ENCODE results near the gene AKT1. TPM values are rescaled to one million over a fixed set of nuclear protein-coding genes. Genes with fewer than 3 reads are reported as not detected.
A peak's percentile ranks its signal among the peaks of the same experiment; 100 is the strongest.

The AKT1 gene
- total and polyA plus RNA-seq, 2 of the 4 experiments (the other 2 are of a cell fraction) = 193 to 221 TPM

- peak overlapping the region; percentile 38 for H3K9ac ChIP-seq (ENCODE audit: low read depth, low read length)
- CTCF ChIA-PET = no interaction called here
Measured at GRCh38 chr14:104793703-104793959, 1.9 kb downstream of the AKT1 start.

More at GRCh38 chr14:104793703-104793959, 1.9 kb downstream of the AKT1 start:
- Histone ChIP-seq H2AFZ (replicated peaks; ENCODE audit: low read length, poor library complexity) (no peak overlapping the region), H3K79me1 (ENCODE audit: low read depth in 1 of 2, low read length in 2 of 2) (peaks cover 3 to 61% of the 10 kb centered on the region in 2 experiments; a peak in 3 of 4 replicates), H3K23ac (ENCODE audit: low read depth, low read length) (peak overlapping the region; percentile 18; the same call in 1 of the 2 replicates), H2BK20ac (ENCODE audit: low read depth, low read length) (no peak overlapping the region), H3K9me3 (ENCODE audit: control insufficient read depth, insufficient read depth, low read length) (no peaks in the 10 kb centered on the region), H2BK120ac (ENCODE audit: low read depth, low read length) (no peak overlapping the region), H4K20me1 (ENCODE audit: insufficient read depth, low read length) (peaks cover 63% of the 10 kb centered on the region), H2AK5ac (ENCODE audit: low read depth, low read length) (no peak overlapping the region), H4K5ac (ENCODE audit: low read depth, low read length) (no peak overlapping the region), H3K27ac (ENCODE audit: insufficient read depth, low read length) (no peak overlapping the region), H2BK15ac (ENCODE audit: low read depth, low read length) (no peak overlapping the region), H3K4ac (ENCODE audit: low read depth, low read length) (peak overlapping the region; percentile 61; the same call in 1 of the 2 replicates), H4K8ac (ENCODE audit: low read depth in 2 of 2, low read length in 2 of 2) (peak overlapping the region in 1 of 2 experiments; percentile 17; a peak in 1 of 4 replicates), H3K14ac (replicated peaks; ENCODE audit: low read depth, low read length) (peak overlapping the region; percentile 56; the same call in 1 of the 2 replicates), H3K27me3 (ENCODE audit: control insufficient read depth, insufficient read depth, low read length) (no peaks in the 10 kb centered on the region), H3K4me2 (ENCODE audit: low read depth, low read length) (peak overlapping the region; percentile 73; the same call in 1 of the 2 replicates), H2BK5ac (ENCODE audit: low read depth, low read length, poor library complexity, severe bottlenecking) (no peak overlapping the region), H3K18ac (ENCODE audit: low read depth, low read length) (no peak overlapping the region), H3K56ac (ENCODE audit: extremely low read depth, insufficient read depth, low read length) (no peak overlapping the region), H3K9me1 (ENCODE audit: insufficient read depth, low read length) (peaks cover 10% of the 10 kb centered on the region), H3K4me1 (ENCODE audit: control insufficient read depth, insufficient read depth, low read length) (peaks cover 21% of the 10 kb centered on the region), H3K36me3 (ENCODE audit: control insufficient read depth, insufficient read depth, low read length) (peaks cover 33% of the 10 kb centered on the region), H3K4me3 (ENCODE audit: insufficient read depth, low read depth, low read length) (no peak overlapping the region; the same call in 1 of the 2 replicates), H4K91ac (ENCODE audit: insufficient read depth, low read depth, low read length) (no peak overlapping the region), H2AK9ac (replicated peaks; ENCODE audit: low read depth, low read length, poor library complexity) (no peak overlapping the region)
- TF ChIP-seq CEBPB (IDR thresholded peaks at IDR 0.05; ENCODE audit: low read depth, low read length) = no peak
- TF ChIP-seq BHLHE40 (IDR thresholded peaks at IDR 0.05; ENCODE audit: low read depth, low read length) = no peak
- no peak for TF ChIP-seq MXI1 (IDR thresholded peaks at IDR 0.05; ENCODE audit: borderline replicate concordance, low read depth, low read length)
- no peak for TF ChIP-seq RAD21 (IDR thresholded peaks at IDR 0.05; ENCODE audit: low read length)
- TF ChIP-seq, protein P1, sequence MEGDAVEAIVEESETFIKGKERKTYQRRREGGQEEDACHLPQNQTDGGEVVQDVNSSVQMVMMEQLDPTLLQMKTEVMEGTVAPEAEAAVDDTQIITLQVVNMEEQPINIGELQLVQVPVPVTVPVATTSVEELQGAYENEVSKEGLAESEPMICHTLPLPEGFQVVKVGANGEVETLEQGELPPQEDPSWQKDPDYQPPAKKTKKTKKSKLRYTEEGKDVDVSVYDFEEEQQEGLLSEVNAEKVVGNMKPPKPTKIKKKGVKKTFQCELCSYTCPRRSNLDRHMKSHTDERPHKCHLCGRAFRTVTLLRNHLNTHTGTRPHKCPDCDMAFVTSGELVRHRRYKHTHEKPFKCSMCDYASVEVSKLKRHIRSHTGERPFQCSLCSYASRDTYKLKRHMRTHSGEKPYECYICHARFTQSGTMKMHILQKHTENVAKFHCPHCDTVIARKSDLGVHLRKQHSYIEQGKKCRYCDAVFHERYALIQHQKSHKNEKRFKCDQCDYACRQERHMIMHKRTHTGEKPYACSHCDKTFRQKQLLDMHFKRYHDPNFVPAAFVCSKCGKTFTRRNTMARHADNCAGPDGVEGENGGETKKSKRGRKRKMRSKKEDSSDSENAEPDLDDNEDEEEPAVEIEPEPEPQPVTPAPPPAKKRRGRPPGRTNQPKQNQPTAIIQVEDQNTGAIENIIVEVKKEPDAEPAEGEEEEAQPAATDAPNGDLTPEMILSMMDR (conservative IDR thresholded peaks at IDR 0.05; ENCODE audit: low read depth, low read length) = no peak
- no peak for TF ChIP-seq CHD1 (IDR thresholded peaks at IDR 0.05; ENCODE audit: low read depth, low read length)
- TF ChIP-seq RCOR1 (IDR thresholded peaks at IDR 0.05; ENCODE audit: insufficient replicate concordance, low read length) = no peak
- TF ChIP-seq, protein P2, sequence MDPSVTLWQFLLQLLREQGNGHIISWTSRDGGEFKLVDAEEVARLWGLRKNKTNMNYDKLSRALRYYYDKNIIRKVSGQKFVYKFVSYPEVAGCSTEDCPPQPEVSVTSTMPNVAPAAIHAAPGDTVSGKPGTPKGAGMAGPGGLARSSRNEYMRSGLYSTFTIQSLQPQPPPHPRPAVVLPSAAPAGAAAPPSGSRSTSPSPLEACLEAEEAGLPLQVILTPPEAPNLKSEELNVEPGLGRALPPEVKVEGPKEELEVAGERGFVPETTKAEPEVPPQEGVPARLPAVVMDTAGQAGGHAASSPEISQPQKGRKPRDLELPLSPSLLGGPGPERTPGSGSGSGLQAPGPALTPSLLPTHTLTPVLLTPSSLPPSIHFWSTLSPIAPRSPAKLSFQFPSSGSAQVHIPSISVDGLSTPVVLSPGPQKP (IDR thresholded peaks at IDR 0.05; ENCODE audit: borderline replicate concordance, low read depth, low read length) = no peak
- TF ChIP-seq NFE2L2 (IDR thresholded peaks at IDR 0.05; ENCODE audit: low read depth, low read length) = no peak
- no peak for TF ChIP-seq MAZ (IDR thresholded peaks at IDR 0.05; ENCODE audit: borderline replicate concordance, low read depth, low read length)
- TF ChIP-seq MAFK (IDR thresholded peaks at IDR 0.05; ENCODE audit: low read depth, low read length) = no peak
- no peak for TF ChIP-seq POLR2A (IDR thresholded peaks at IDR 0.05; ENCODE audit: low read depth, low read length)
- no peak for TF ChIP-seq FOS (IDR thresholded peaks at IDR 0.05; ENCODE audit: low read depth, low read length)
- TF ChIP-seq USF2 (IDR thresholded peaks at IDR 0.05; ENCODE audit: low read depth, low read length) = no peak
- no peak for TF ChIP-seq RFX5 (IDR thresholded peaks at IDR 0.05; ENCODE audit: low read depth, low read length)
- TF ChIP-seq SMC3 (IDR thresholded peaks at IDR 0.05; ENCODE audit: low read depth, low read length) = no peak
- dilution Hi-C loops (cut with HindIII; ENCODE audit: low sequenced_read_pairs, unreplicated experiment) (no loop called here), intact Hi-C loops (cut with micrococcal nuclease) (no loop called here), in situ Hi-C loops (cut with MboI; ENCODE audit: low sequenced_read_pairs) (no loop called here)
- DNase-seq (no peak), ATAC-seq (ENCODE audit: low read depth) (no peak)
- POLR2A ChIA-PET (ENCODE audit: unreplicated experiment) = no interaction called here
- WGBS, 2 experiments (ENCODE audit: extremely low coverage in 2 of 2, insufficient read length in 1 of 2) = 33% methylated on average over 1 of the region's 2 CpGs; no CpG with 5 or more reads in 1 of the 2 experiments
- BruUV-seq (replicated peaks) = no TSS peak
